ENCODE measurements around the gene BYSL.

The BYSL gene

GRCh38 chr6:41954668-41955067 lies 33.4 kb downstream of the BYSL start:
- H3K4me3 ChIP-seq (ENCODE audit: low read depth, low read length) = no peak overlapping the region
- DNase-seq (ENCODE audit: low read depth) = no peak
- TF ChIP-seq MAX (IDR thresholded peaks at IDR 0.05; ENCODE audit: low read depth, low read length) (no peak), MYC (IDR thresholded peaks at IDR 0.05; ENCODE audit: low read depth, low read length) (no peak), CTCF (IDR thresholded peaks at IDR 0.05; ENCODE audit: low read depth, low read length) (no peak), POLR2A (IDR thresholded peaks at IDR 0.05; ENCODE audit: extremely low read depth, insufficient read length) (no peak)

- H3K4me3 ChIP-seq (ENCODE audit: low read depth, low read length) = no peak overlapping the region
- TF ChIP-seq CTCF (IDR thresholded peaks at IDR 0.05; ENCODE audit: low read depth, low read length) (no peak), MYC (IDR thresholded peaks at IDR 0.05; ENCODE audit: low read depth, low read length) (no peak)
- no peak for DNase-seq (ENCODE audit: low read depth)
These were observed 34.1 kb downstream of the BYSL start for GRCh38 chr6:41955412-41955811.

- TF ChIP-seq POLR2A (IDR thresholded peaks at IDR 0.05; ENCODE audit: extremely low read depth, insufficient read length) (no peak), MYC (IDR thresholded peaks at IDR 0.05; ENCODE audit: low read depth, low read length) (no peak), CTCF (IDR thresholded peaks at IDR 0.05; ENCODE audit: low read depth, low read length) (no peak), MAX (IDR thresholded peaks at IDR 0.05; ENCODE audit: low read depth, low read length) (no peak)
- no peak overlapping the region for H3K4me3 ChIP-seq (ENCODE audit: low read depth, low read length)
- no peak for DNase-seq (ENCODE audit: low read depth)
These were observed 35.8 kb downstream of the BYSL start for GRCh38 chr6:41957117-41957516.

DNA sequence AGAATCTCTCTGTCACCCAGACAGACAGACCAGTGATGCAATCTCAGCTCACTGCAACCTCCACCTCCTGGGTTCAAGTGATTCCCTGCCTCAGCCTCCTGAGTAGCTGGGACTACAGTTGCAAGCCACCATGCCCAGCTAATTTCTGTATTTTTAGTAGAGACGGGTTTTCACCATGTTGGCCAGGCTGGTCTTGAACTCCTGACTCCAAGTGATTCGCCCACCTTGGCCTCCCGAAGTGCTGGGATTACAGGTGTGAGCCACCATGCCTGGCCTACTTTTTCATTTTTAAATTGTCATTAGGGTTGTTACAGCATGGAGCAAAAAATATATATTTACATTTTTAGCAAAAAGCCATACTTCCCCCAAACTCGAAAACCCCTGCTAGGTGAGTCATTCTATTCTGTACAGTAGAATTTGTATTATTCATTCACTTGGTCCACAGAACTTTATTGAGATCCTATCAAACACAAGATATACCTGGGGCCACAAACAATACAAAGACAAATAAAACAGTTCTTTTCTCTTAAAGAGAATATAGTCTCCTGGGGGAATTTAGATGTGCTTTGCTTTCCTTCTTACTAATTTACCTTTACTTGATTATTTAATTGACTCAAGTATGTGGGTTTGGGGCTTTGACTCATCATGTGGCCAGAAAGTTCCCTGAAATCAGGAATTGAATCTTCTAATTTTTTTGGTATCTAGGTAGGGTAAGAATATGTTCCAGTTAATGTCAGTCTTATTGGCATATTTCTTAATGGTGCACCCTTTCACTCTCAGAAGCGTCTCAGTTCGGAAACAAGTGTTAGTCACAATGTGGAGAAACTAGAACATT lies 36.9 kb downstream of the BYSL start:
- no peak for TF ChIP-seq POLR2A (IDR thresholded peaks at IDR 0.05; ENCODE audit: extremely low read depth, insufficient read length)
- no peak for TF ChIP-seq MAX (IDR thresholded peaks at IDR 0.05; ENCODE audit: low read depth, low read length)
- TF ChIP-seq MYC (IDR thresholded peaks at IDR 0.05; ENCODE audit: low read depth, low read length) = no peak
- TF ChIP-seq CTCF (IDR thresholded peaks at IDR 0.05; ENCODE audit: low read depth, low read length) = no peak
- no peak for DNase-seq (ENCODE audit: low read depth)
- no peak overlapping the region for H3K4me3 ChIP-seq (ENCODE audit: low read depth, low read length)

- H3K4me3 ChIP-seq (ENCODE audit: low read depth, low read length) = no peak overlapping the region
- no peak for DNase-seq (ENCODE audit: low read depth)
- TF ChIP-seq MAX (IDR thresholded peaks at IDR 0.05; ENCODE audit: low read depth, low read length) = no peak
- no peak for TF ChIP-seq CTCF (IDR thresholded peaks at IDR 0.05; ENCODE audit: low read depth, low read length)
- no peak for TF ChIP-seq MYC (IDR thresholded peaks at IDR 0.05; ENCODE audit: low read depth, low read length)
- no peak for TF ChIP-seq POLR2A (IDR thresholded peaks at IDR 0.05; ENCODE audit: extremely low read depth, insufficient read length)
These were observed 38.7 kb downstream of the BYSL start for GRCh38 chr6:41960028-41960427.
